ENCODE data around the gene CHP1.

Gene CHP1

GRCh38 chr15:41183581-41183980 lies 47.5 kb upstream of the CHP1 start (continued):
- no peak for TF ChIP-seq REST (tag by site-specific recombination; IDR thresholded peaks at IDR 0.05)
- TF ChIP-seq ZNF37A (tag by site-specific recombination; IDR thresholded peaks at IDR 0.05), result no peak
- TF ChIP-seq ZNF561 (tag by site-specific recombination; IDR thresholded peaks at IDR 0.05; ENCODE audit: borderline replicate concordance), result no peak
- TF ChIP-seq, protein P1, sequence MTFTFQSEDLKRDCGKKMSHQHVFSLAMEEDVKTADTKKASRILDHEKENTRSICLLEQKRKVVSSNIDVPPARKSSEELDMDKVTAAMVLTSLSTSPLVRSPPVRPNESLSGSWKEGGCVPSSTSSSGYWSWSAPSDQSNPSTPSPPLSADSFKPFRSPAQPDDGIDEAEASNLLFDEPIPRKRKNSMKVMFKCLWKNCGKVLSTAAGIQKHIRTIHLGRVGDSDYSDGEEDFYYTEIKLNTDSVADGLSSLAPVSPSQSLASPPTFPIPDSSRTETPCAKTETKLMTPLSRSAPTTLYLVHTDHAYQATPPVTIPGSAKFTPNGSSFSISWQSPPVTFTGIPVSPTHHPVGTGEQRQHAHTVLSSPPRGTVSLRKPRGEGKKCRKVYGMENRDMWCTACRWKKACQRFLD (tag by site-specific recombination; IDR thresholded peaks at IDR 0.05), result no peak
- TF ChIP-seq ZNF791 (tag by site-specific recombination; IDR thresholded peaks at IDR 0.05), result no peak

GRCh38 chr15:41194444-41194843 lies 36.6 kb upstream of the CHP1 start:
- Histone ChIP-seq H3K4me1 (ENCODE audit: control insufficient read depth, insufficient read depth, low read length) (no peaks in the 10 kb centered on the region), H3K36me3 (ENCODE audit: control insufficient read depth in 2 of 2, insufficient read depth in 1 of 2, low read length in 2 of 2) (no peaks in the 10 kb centered on the region), H3K4me3 (ENCODE audit: low read depth, low read length) (no peak overlapping the region), H3K27ac (ENCODE audit: extremely low read depth, low read depth, low read length) (no peak overlapping the region), H3K9me3 (ENCODE audit: control insufficient read depth, insufficient read depth, low read depth, low read length) (no peaks in the 10 kb centered on the region)
- TF ChIP-seq ZNF140 (tag by site-specific recombination; IDR thresholded peaks at IDR 0.05) (no peak), ZNF133 (tag by site-specific recombination; IDR thresholded peaks at IDR 0.05) (no peak), TRIM28 (IDR thresholded peaks at IDR 0.05; ENCODE audit: borderline replicate concordance, low read length) (no peak), ZNF639 (tag by site-specific recombination; IDR thresholded peaks at IDR 0.05) (no peak), ZNF24 (tag by site-specific recombination; IDR thresholded peaks at IDR 0.05) (no peak), ZNF600 (tag by site-specific recombination; IDR thresholded peaks at IDR 0.05) (no peak), ZNF366 (tag by site-specific recombination; conservative IDR thresholded peaks at IDR 0.05) (no peak)
- TF ChIP-seq, protein P2, sequence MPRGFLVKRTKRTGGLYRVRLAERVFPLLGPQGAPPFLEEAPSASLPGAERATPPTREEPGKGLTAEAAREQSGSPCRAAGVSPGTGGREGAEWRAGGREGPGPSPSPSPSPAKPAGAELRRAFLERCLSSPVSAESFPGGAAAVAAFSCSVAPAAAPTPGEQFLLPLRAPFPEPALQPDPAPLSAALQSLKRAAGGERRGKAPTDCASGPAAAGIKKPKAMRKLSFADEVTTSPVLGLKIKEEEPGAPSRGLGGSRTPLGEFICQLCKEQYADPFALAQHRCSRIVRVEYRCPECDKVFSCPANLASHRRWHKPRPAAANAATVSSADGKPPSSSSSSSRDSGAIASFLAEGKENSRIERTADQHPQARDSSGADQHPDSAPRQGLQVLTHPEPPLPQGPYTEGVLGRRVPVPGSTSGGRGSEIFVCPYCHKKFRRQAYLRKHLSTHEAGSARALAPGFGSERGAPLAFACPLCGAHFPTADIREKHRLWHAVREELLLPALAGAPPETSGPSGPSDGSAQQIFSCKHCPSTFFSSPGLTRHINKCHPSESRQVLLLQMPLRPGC (tag by site-specific recombination; IDR thresholded peaks at IDR 0.05), result no peak
- ChIA-PET POLR2A (no interaction called here), CTCF (interaction anchor here (1.8 kb wide), 1 partner anchor 9 kb away, joined by 8 read pairs; no protein-coding TSS in a partner anchor)

- Histone ChIP-seq H3K4me3 (ENCODE audit: low read depth, low read length) (no peak overlapping the region), H3K4me1 (ENCODE audit: control insufficient read depth, insufficient read depth, low read length) (no peaks in the 10 kb centered on the region), H3K9me3 (ENCODE audit: control insufficient read depth, insufficient read depth, low read depth, low read length) (no peaks in the 10 kb centered on the region), H3K36me3 (ENCODE audit: control insufficient read depth in 2 of 2, insufficient read depth in 1 of 2, low read length in 2 of 2) (no peaks in the 10 kb centered on the region), H3K27ac (ENCODE audit: extremely low read depth, low read depth, low read length) (no peak overlapping the region)
- no peak for TF ChIP-seq ZNF274 (IDR thresholded peaks at IDR 0.05; ENCODE audit: low read length)
- TF ChIP-seq ZNF274 (tag by site-specific recombination; IDR thresholded peaks at IDR 0.05; ENCODE audit: borderline replicate concordance), result no peak
- no peak for TF ChIP-seq ZBTB8A (tag by site-specific recombination; IDR thresholded peaks at IDR 0.05)
- TF ChIP-seq ZNF221 (tag by site-specific recombination; IDR thresholded peaks at IDR 0.05; ENCODE audit: borderline replicate concordance), result no peak
- no peak for TF ChIP-seq HOXC10 (CRISPR knock-in tag; IDR thresholded peaks at IDR 0.05)
- TF ChIP-seq ZNF350 (tag by site-specific recombination; IDR thresholded peaks at IDR 0.05), result no peak
- TF ChIP-seq KLF10 (tag by site-specific recombination; IDR thresholded peaks at IDR 0.05), result no peak
- no peak for TF ChIP-seq OSR2 (tag by site-specific recombination; IDR thresholded peaks at IDR 0.05)
- TF ChIP-seq ZBTB7A (tag by site-specific recombination; IDR thresholded peaks at IDR 0.05; ENCODE audit: low read depth), result no peak
- CTCF ChIA-PET, result no interaction called here
- POLR2A ChIA-PET, result interaction anchor here (0.7 kb wide), 1 partner anchor 154 kb away, joined by 5 read pairs; no protein-coding TSS in a partner anchor
Observed at GRCh38 chr15:41199470-41199869, 31.6 kb upstream of the CHP1 start.
